Coronary artery (tissue), 2 donors: ENCODE data around the gene PDCD1LG2.
"Not testable (repeated sequence)": the region's sequence is repeated elsewhere in the genome, so short reads cannot be mapped to it uniquely, and the experiment has no call there.

Experiments
- DNase-seq: peaks from one replicate; pipeline ENCODE4 v3.0.0-alpha.2; 2017; ENCODE audit warnings: low spot score
- H3K27ac ChIP-seq, 2 donors: fragments of 200-600 bp; sonication (generic); one replicate each; pipeline ENCODE4 v1.5.1; 2016 to 2019
- H3K4me3 ChIP-seq: fragments of 200-600 bp; sonication (generic); 2 replicates; pipeline ENCODE4 v1.5.1; 2016; ENCODE audit warnings: mild to moderate bottlenecking, moderate library complexity
- CTCF ChIP-seq: fragments of 200-600 bp; sonication (generic); IDR thresholded peaks from one replicate; pipeline ENCODE4 v1.5.1; 2019; ENCODE audit warnings: antibody characterized with exemption

Gene PDCD1LG2

GRCh38 chr9:5579881-5580280 is 69.5 kb downstream of the PDCD1LG2 start:
- Histone ChIP-seq H3K4me3 (no peak overlapping the region), H3K27ac (no peak overlapping the region)
- DNase-seq: no peak
- no peak for TF ChIP-seq CTCF

- Histone ChIP-seq H3K4me3 (no peak overlapping the region), H3K27ac (no peak overlapping the region)
- no peak for TF ChIP-seq CTCF
- no peak for DNase-seq
These were observed 70.3 kb downstream of the PDCD1LG2 start for GRCh38 chr9:5580650-5581049.

- not testable (repeated sequence) for H3K4me3 ChIP-seq, DNase-seq, H3K27ac ChIP-seq
These were observed 71.4 kb downstream of the PDCD1LG2 start for GRCh38 chr9:5581706-5582105.

GRCh38 chr9:5582835-5583195 is 72.5 kb downstream of the PDCD1LG2 start:
- DNase-seq: no peak
- no peak overlapping the region for H3K4me3 ChIP-seq
- H3K27ac ChIP-seq: peak overlapping the region in 1 of 2 donors; percentile 41
- no peak for TF ChIP-seq CTCF

GRCh38 chr9:5586391-5586802 is 76.1 kb downstream of the PDCD1LG2 start:
- Histone ChIP-seq H3K4me3 (no peak overlapping the region), H3K27ac (no peak overlapping the region)
- TF ChIP-seq CTCF: no peak
- DNase-seq: no peak

- Histone ChIP-seq H3K4me3 (no peak overlapping the region), H3K27ac (no peak overlapping the region)
- no peak for TF ChIP-seq CTCF
- DNase-seq: no peak
These were observed 76.7 kb downstream of the PDCD1LG2 start for GRCh38 chr9:5587024-5587423.

- no peak for TF ChIP-seq CTCF
- no peak overlapping the region for H3K27ac ChIP-seq
- DNase-seq: no peak
- H3K4me3 ChIP-seq: no peak overlapping the region
These were observed 81.9 kb downstream of the PDCD1LG2 start for GRCh38 chr9:5592231-5592630.

GRCh38 chr9:5592904-5593303 is 82.6 kb downstream of the PDCD1LG2 start:
- no peak for TF ChIP-seq CTCF
- H3K4me3 ChIP-seq: no peak overlapping the region
- H3K27ac ChIP-seq: no peak overlapping the region
- DNase-seq: no peak
